ENCODE measurements around the gene KCNS1.
A peak's percentile ranks its signal among the peaks of the same experiment; 100 is the strongest.

The KCNS1 gene

DNA sequence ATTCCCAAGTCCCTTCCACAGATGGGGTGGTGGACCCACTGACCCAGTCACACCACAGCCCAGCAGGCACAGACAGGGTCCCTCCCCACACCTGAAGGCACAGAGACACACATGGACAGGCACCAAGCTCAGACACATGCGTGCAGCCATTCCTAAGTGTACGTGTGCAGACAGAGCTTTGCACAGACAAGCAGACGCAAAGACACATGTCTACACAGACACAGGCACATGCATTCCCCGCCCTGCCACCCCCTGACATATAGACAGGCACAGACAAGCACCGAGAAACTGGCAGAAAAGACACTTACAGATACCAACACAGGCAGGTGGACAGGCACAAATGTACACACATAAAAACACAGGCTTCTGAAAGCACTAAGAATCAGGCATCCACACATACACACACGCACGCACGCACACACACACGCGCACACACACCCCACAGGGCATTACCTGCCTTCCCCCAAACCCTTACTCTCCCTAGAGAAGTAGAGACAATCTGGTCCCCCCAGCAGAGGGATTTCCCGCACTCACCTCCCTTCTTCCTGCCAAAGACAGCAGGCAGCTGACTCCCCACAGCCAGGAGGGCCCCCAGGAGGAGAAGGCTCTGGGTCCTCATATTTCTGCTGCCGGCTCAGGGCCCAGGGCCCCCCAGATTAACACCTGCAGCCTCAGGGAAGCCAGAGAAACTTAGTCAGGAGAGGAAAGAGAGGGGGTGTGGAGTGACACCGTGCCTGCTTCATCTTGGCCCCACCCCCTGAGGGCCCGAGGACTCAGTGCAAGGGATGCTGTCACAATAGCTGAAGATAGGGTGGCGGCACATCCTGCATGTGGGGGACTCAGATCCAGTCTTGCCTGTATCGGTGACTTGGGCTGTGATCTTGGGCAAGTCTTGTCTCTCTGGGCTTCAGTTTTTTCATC lies 13.8 kb upstream of the KCNS1 start, which contains the start of gene WFDC5:
Gene WFDC5 (minus strand): TSS at position 710 of the 921 bp plus-strand sequence. CDS start 91 bp downstream, at position 619.
- DNase-seq (ENCODE audit: low spot score in 2 of 2) (peak in 1 of 2 donors; percentile 50), ATAC-seq (peak; percentile 86)
- Mint-ChIP-seq H3K4me3 (peak within 1 kb of the TSS; percentile 58), H3K4me1 (peaks cover 30% of the 10 kb centered on the region), H3K9me3 (no peaks in the 10 kb centered on the region), H3K27ac (peak within 1 kb of the TSS; percentile 18), H3K36me3 (no peaks in the 10 kb centered on the region)

DNA sequence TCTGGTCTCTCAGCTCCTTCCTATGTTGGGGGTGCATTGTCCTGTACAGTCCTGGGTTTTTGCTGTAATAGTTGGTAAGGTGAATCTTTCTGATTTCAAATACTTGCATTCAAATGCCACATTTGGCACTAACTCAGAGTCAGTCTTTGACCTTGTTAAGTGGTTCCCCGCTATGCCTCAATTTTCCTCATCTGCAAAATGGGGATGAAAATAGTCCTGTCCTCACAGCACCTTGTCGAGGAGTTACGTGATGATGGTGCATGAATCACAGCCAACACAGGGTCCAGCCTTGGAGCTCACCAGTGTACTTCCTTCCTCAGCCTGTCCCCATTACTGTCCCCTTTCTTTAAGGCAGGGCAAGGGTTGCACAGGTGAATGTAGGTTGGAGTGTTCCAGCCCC lies 12.9 kb upstream of the KCNS1 start:
- Mint-ChIP-seq H3K9me3 (no peaks in the 10 kb centered on the region), H3K4me1 (peaks cover 30% of the 10 kb centered on the region), H3K27ac (peak overlapping the region; percentile 18), H3K36me3 (no peaks in the 10 kb centered on the region), H3K4me3 (peak overlapping the region; percentile 58)
- DNase-seq (ENCODE audit: low spot score in 2 of 2) (peak in 1 of 2 donors; percentile 17), ATAC-seq (no peak)

DNA sequence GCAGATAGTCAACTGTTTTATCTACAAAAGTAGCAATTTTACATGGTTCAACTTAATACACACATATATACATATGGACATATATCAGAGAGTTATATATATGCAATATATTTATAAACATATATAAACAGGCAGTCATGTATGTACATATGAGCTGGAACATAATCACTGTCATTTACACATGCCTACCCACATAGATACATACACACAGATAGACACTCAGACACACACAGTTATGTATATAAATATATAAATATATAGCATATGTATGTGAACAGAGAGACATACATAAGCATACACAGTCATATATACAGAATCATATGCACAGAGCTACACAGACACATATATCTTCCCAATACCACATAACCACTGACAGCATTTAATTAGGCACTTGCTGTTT lies 11.8 kb upstream of the KCNS1 start:
- Mint-ChIP-seq H3K9me3 (no peaks in the 10 kb centered on the region), H3K4me1 (peaks cover 30% of the 10 kb centered on the region), H3K4me3 (peak overlapping the region; percentile 32), H3K36me3 (no peaks in the 10 kb centered on the region), H3K27ac (no peak overlapping the region)
- ATAC-seq (no peak), DNase-seq (ENCODE audit: low spot score in 2 of 2) (no peak)

DNA sequence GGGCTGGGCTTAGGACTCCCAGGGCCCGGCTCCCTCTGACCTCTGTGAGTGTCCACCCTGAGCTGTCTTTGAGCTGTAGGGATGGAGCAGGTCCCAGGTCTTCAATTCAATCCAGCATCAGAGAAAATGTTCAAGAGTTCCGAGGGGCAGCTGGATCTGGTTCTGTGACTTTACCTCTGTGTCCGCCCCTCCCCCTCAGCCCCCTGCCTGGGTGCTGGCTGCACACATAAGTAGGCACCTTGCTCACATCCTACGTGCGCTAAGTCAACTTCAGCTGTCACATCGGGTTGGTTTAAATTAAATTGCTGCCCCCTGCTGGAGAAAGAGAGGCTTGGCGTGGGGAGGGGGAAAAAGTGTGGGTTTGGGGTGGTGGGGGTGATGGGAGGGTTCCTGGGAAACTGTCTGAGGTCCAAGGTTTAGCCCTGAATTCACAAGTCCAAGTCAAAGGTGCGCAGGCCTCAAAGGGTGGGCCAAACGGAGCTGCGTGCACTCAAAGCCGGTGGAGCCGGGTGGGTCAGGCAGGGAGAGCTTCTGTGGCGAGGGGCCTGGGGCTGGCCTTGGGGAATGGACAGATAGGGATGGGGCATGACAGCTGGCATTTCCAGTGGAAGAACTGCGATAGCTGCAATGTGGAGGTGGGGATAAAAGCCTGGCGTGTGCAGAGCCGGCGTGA lies 11.0 kb upstream of the KCNS1 start:
- Mint-ChIP-seq H3K4me3 (no peak overlapping the region), H3K27ac (no peak overlapping the region), H3K36me3 (no peaks in the 10 kb centered on the region), H3K4me1 (peaks cover 30% of the 10 kb centered on the region), H3K9me3 (no peaks in the 10 kb centered on the region)
- DNase-seq (ENCODE audit: low spot score in 2 of 2), result peak in 1 of 2 donors; percentile 51
- no peak for ATAC-seq

DNA sequence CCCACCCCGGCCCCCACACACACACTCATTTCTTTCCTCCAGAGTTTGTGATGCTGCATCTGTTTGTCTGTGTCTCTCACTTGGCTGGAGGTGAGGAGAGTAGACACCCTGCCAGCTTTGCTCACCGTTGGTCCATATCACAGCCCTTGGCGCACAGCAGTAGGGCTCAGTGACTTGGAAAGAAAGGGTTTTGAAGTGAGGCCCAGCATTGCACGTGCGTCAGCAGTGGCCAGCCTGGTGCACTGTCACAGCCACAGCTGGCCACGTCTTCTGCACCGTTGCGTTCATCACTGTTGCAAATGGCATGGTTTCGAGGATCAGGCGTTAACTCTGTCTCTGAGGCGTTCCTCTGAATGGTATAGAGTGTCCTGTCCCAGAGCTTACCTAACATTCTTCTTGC lies 10.4 kb upstream of the KCNS1 start:
- Mint-ChIP-seq H3K4me1 (peaks cover 24% of the 10 kb centered on the region), H3K36me3 (no peaks in the 10 kb centered on the region), H3K4me3 (no peak overlapping the region), H3K27ac (no peak overlapping the region), H3K9me3 (no peaks in the 10 kb centered on the region)
- DNase-seq (ENCODE audit: low spot score in 2 of 2) (peak in 1 of 2 donors; percentile 28), ATAC-seq (no peak)

DNA sequence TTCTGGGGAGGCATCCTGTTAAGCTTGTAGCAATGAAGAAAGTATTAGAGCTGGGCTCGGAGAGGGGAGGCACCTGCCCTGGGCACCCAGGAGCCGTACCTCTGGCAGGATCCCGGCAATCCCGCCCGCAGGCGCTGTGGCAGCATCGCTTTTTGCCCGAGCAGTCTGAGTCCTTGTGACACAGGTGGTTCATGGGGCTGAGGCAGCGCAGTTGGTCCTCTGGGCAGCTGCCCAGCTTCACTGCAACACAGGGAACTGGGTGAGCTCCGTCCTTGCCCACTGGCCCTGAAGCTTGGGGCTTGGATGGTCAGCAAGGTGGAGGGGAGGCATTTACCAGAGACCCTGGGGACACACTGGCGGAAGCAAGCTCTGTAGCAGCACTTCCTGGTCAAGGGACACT lies 9.4 kb upstream of the KCNS1 start:
- no peak for ATAC-seq
- peaks cover 15% of the 10 kb centered on the region for H3K4me1 Mint-ChIP-seq

DNA sequence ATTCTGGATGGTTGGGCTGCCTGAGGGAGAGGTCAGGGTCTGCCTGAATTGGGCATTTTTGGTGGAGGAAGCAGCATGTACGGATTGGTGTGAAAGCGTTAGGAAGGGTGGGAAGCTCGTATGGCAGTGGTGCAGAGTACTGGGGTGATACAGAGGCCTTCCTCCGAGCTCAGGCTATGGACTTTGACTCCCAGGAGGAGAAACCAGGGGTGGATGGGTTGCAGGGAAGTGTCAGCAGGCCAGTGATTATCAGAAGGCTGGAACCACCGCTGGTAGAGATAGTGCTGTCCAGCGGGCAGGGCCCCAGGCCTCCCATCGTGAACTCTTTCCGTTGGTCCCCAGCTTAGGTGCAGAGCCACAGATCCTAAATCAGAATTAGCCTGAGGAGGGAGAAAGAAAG lies 8.7 kb upstream of the KCNS1 start:
- H3K27ac Mint-ChIP-seq, result no peak overlapping the region
- no peaks in the 10 kb centered on the region for H3K9me3 Mint-ChIP-seq
- H3K4me3 Mint-ChIP-seq, result no peak overlapping the region
- peaks cover 8% of the 10 kb centered on the region for H3K4me1 Mint-ChIP-seq
- H3K36me3 Mint-ChIP-seq, result no peaks in the 10 kb centered on the region
- DNase-seq (ENCODE audit: low spot score in 2 of 2) (peak in 1 of 2 donors; percentile 45), ATAC-seq (no peak)

More for the DNA sequence above, 9.4 kb upstream of the KCNS1 start:
- Mint-ChIP-seq H3K36me3 (no peaks in the 10 kb centered on the region), H3K27ac (no peak overlapping the region), H3K4me3 (no peak overlapping the region), H3K9me3 (no peaks in the 10 kb centered on the region)
- no peak for DNase-seq (ENCODE audit: low spot score in 2 of 2)

DNA sequence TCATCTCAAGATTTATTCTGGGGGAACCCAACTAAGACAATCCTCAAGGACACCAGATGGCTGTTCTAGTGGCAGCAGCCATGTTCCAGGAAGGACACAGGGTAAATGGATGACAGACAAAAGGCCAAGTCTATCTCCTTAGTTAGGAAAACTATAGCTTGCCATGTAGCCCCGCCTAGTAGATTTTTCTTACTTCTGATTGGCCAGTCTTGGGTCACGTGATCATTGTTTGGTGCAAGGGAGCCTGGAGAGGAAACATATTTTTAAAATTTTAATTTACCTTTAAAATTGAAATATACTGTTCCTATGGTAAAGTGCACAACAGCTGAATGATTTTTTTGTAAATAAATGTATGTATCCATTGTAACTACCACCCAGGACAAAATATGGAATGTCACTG lies 4.4 kb upstream of the KCNS1 start:
- Mint-ChIP-seq H3K27ac (no peak overlapping the region), H3K36me3 (no peaks in the 10 kb centered on the region), H3K4me3 (no peak overlapping the region), H3K4me1 (peaks cover 8% of the 10 kb centered on the region), H3K9me3 (no peaks in the 10 kb centered on the region)
- DNase-seq (ENCODE audit: low spot score in 2 of 2) (no peak), ATAC-seq (no peak)

DNA sequence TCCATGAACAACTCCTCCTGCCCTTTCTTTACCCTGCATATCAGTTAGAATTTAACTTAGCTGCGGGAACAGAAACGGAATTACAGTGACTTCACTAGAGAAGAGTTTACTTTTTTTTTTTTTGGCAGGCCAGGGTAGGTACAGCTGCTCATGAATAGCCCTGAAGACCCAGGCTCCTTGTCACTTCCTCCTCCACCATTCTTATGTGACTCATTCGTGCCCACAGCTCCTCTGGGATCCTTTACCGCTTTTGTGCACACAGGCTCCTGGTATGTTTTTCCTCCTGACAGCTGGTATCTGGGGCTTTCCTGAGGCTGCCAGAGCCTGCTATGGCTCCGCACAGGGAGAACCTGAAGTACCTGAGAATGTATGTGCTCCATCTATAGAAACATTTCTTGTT lies 3.9 kb upstream of the KCNS1 start:
- Mint-ChIP-seq H3K4me3 (no peak overlapping the region), H3K27ac (no peak overlapping the region), H3K4me1 (peaks cover 8% of the 10 kb centered on the region), H3K36me3 (no peaks in the 10 kb centered on the region), H3K9me3 (no peaks in the 10 kb centered on the region)
- ATAC-seq (no peak), DNase-seq (ENCODE audit: low spot score in 2 of 2) (no peak)

DNA sequence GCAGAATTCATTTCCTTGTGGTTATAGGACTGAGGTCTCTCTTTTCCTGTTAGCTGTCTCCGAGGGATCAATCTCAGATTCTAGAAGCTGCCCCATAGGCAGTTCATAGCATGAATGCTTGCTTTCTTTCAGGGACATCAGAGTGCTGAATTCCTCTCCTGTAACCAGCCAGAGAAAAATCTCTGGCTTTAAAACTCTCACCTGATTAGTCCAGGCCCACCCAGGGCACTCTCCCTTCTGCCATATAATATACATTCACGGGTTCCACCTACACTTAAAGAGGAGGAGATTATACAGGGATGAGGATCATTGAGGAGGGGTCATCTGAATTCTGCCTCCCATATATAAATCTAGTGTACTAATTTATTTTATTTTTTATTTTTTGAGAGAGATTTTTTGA lies 2.1 kb upstream of the KCNS1 start:
- no peak overlapping the region for H3K27ac Mint-ChIP-seq
- no peaks in the 10 kb centered on the region for H3K36me3 Mint-ChIP-seq
- DNase-seq (ENCODE audit: low spot score in 2 of 2) (no peak), ATAC-seq (no peak)
- no peak overlapping the region for H3K4me3 Mint-ChIP-seq
- no peaks in the 10 kb centered on the region for H3K9me3 Mint-ChIP-seq
- peaks cover 8% of the 10 kb centered on the region for H3K4me1 Mint-ChIP-seq

DNA sequence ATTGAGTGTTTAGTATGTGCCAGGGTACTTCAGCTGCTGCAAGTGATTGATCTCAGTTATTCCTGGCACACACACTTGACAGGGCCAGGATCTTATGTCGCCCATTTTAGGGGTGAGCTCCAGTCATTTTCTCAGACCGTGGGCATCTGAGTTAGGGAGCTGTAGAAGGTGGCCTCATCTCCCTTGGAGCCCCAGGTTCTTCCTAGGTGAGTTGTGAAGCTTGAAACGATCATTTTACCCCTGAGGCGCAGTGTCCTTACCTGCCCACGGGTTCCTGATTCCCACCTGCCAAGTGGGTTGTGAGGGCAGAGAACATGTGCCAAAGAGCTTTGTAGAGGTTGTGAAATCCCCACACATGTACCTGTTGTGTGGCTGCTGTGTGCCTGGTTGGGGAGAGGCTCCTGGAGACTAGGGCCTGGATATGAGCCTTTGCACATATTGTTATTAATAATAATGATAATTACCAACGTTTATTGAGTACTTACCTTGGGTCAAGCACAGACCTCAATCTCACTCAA lies 465 bp upstream of the KCNS1 start:
- Mint-ChIP-seq H3K4me1 (peaks cover 18% of the 10 kb centered on the region), H3K9me3 (no peaks in the 10 kb centered on the region), H3K27ac (no peak overlapping the region), H3K36me3 (peaks cover 5% of the 10 kb centered on the region), H3K4me3 (peak overlapping the region; percentile 13)
- no peak for ATAC-seq
- no peak for DNase-seq (ENCODE audit: low spot score in 2 of 2)

DNA sequence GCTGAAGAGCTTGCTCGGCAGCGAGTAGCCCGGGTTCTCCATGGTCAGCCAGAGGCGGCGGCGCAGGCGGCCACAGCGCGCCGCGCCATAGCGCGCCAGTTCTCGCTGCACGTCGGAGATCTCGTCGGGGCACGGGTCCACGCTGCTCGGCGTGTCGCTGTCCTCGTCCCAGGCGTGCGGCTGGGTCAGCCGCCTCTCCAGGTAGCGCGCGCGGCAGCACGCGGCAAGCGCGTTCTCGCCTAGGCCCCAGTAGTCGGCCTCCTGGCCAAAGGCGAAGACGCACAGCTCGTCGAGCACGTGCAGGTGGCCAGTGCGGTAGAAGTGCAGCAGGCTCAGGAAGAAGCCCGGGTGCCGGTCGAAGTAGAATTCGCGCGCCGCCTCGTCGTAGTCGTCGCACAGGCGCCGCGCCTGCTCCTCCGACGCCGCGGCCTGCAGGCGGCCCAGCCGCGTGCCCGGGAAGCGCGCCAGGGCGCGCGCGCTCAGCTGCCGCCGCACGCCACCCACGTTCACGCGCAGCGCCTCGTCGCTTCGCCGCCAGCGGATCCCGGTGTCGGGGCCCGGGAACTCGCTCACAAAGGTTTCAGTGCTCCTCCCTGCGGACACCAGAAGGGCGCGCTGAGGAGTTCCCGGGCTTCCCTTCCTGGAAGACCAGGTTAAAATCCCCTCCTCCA lies 2.7 kb downstream of the KCNS1 start:
- peak; percentile 31 for ATAC-seq
- Mint-ChIP-seq H3K4me3 (peak overlapping the region; percentile 53), H3K27ac (no peak overlapping the region), H3K4me1 (peaks cover 18% of the 10 kb centered on the region), H3K36me3 (peaks cover 5% of the 10 kb centered on the region), H3K9me3 (no peaks in the 10 kb centered on the region)
- DNase-seq (ENCODE audit: low spot score in 2 of 2), result no peak

DNA sequence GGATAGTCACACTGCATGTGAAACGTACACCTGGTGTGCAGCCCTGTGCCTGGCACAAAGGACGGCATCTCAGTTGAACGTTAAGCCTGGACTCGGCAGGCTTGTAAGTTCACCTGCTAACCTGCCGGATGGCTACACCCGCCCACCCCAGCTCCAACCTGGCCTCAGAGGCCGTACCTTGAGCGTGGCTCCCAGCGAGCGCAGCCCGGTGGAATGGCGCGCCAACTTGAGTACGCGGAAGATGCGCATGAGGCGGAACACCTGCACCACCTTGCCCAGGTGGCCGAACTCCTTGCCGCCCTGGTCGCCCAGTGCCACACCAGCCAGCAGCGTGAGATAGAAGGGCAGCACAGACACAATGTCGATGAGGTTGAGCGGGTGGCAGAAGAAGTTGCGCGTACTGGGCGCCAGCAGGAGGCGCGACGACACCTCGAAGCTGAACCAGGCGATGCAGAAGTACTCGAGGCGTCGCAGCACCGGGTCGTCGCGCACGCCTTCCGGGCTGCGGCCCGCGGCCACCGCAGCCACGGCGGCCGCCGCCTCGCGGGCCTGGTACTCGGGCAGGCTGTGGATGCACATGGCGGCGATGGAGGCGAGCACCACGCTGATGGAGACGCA lies 3.3 kb downstream of the KCNS1 start:
- Mint-ChIP-seq H3K4me1 (peaks cover 18% of the 10 kb centered on the region), H3K27ac (no peak overlapping the region), H3K9me3 (no peaks in the 10 kb centered on the region), H3K36me3 (peaks cover 5% of the 10 kb centered on the region), H3K4me3 (peak overlapping the region; percentile 53)
- peak; percentile 75 for ATAC-seq
- DNase-seq (ENCODE audit: low spot score in 2 of 2), result peak; percentile 25 to 67

DNA sequence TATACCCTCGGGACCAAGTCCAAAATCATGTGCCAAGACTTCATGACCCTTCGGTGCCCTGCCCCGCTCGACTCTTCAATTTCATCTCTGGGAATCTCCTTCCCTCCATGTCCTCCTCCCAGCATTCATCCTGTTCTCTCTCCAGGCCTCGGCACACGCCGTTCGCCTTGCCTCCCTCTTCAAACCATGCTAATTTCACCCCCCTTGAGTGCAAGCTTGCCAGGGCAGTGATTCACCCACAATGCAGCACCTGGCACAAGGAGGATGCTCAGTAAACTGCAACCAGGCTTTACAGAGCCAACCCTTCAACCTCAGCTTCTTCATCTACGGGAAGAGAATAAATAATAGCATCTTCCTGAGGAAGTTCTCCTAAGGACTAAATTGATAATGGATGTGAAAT lies 4.1 kb downstream of the KCNS1 start:
- DNase-seq (ENCODE audit: low spot score in 2 of 2) (no peak), ATAC-seq (no peak)
- Mint-ChIP-seq H3K4me1 (peaks cover 18% of the 10 kb centered on the region), H3K36me3 (peaks cover 5% of the 10 kb centered on the region), H3K9me3 (no peaks in the 10 kb centered on the region), H3K4me3 (no peak overlapping the region), H3K27ac (no peak overlapping the region)

DNA sequence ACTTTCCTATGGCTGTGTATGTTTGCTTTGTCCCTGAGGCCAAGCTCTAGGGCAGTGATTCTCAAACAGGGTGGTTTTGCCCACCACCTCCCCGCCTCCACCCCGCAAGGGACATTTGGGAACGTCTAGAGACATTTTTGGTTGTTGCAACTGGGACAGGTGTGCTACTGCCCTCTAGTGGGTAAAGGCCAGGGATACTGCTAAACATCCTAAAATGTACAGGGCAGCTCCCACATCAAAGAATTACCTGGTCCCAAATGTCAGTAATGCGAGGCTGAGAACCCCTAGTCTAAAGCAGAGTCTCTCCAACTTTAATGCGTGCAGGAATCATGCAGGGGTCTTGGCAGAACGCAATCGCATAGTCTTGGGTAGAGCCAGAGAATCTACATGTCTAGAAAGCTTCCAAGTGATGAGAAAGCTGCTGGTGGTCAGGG lies 5.1 kb downstream of the KCNS1 start:
- H3K27ac Mint-ChIP-seq, result peak overlapping the region; percentile 32
- peaks cover 14% of the 10 kb centered on the region for H3K36me3 Mint-ChIP-seq
- DNase-seq (ENCODE audit: low spot score in 2 of 2) (peak; percentile 43 to 76), ATAC-seq (peak; percentile 46)
- H3K9me3 Mint-ChIP-seq, result no peaks in the 10 kb centered on the region
- peaks cover 14% of the 10 kb centered on the region for H3K4me1 Mint-ChIP-seq
- H3K4me3 Mint-ChIP-seq, result no peak overlapping the region

Measured in stimulated activated effector memory CD8-positive, alpha-beta T cell treated with anti-CD3 and anti-CD28 coated beads, Interleukin-12 subunit alpha, Interleukin-12 subunit beta, amount 100 ng/mL, for 72 hours (primary cell).